SK-N-SH (cell line): ENCODE results near the gene MED14.

Experiments used
- CHD2 ChIP-seq: fragments of 150-350 bp; IDR thresholded peaks from 2 replicates; pipeline ENCODE4 v1.6.1; 2018; ENCODE audit warnings: low read length; ENCODE audit not compliant: partially characterized antibody
- CTCF ChIP-seq: fragments of 200-600 bp; sonication (generic); IDR thresholded peaks from 2 replicates; pipeline ENCODE4 v1.6.1; 2017; ENCODE audit warnings: antibody characterized with exemption, mild to moderate bottlenecking, moderate library complexity
- EZH2phosphoT487 ChIP-seq: fragments of 200-600 bp; sonication (generic); IDR thresholded peaks from 2 replicates; pipeline ENCODE4 v1.6.1; 2017; ENCODE audit warnings: low read depth, mixed run types, mild to moderate bottlenecking, antibody characterized with exemption, moderate library complexity, borderline replicate concordance
- JUND ChIP-seq: IDR thresholded peaks from 2 replicates; pipeline ENCODE4 v1.4.0; 2012
- TCF12 ChIP-seq: IDR thresholded peaks from 2 replicates; pipeline ENCODE4 v1.4.0; 2012

GRCh38 chrX:40646489-40647306 lies 88.6 kb downstream of the MED14 start:
- TF ChIP-seq EZH2phosphoT487 (no peak), TCF12 (no peak), CHD2 (no peak), CTCF (no peak), JUND (no peak)
